ENCODE data around the gene CXCL12.

The CXCL12 gene

GRCh38 chr10:44373341-44373995 lies 11.4 kb downstream of the CXCL12 start:
- Histone ChIP-seq H3K4me3 (ENCODE audit: extremely low read depth, insufficient read depth, low read length, poor library complexity, severe bottlenecking) (no peak overlapping the region), H3K36me3 (ENCODE audit: control insufficient read depth, insufficient read depth, low read length) (no peaks in the 10 kb centered on the region), H3K4me1 (ENCODE audit: control insufficient read depth, insufficient read depth, low read length, poor library complexity, severe bottlenecking) (peaks cover 7% of the 10 kb centered on the region), H3K9me3 (ENCODE audit: control insufficient read depth, low read length) (no peaks in the 10 kb centered on the region), H3K27ac (ENCODE audit: low read depth, low read length, severe bottlenecking) (no peak overlapping the region)
- whole genome bisulfite sequencing, 2 experiments (ENCODE audit: insufficient coverage in 2 of 2) = 90 to 96% methylated on average over 27 of the region's 27 CpGs

GRCh38 chr10:44372181-44372580 lies 12.7 kb downstream of the CXCL12 start:
- H3K9me3 ChIP-seq (ENCODE audit: control insufficient read depth, low read length) = no peaks in the 10 kb centered on the region
- H3K27ac ChIP-seq (ENCODE audit: low read depth, low read length, severe bottlenecking) = no peak overlapping the region
- H3K4me3 ChIP-seq (ENCODE audit: extremely low read depth, insufficient read depth, low read length, poor library complexity, severe bottlenecking) = no peak overlapping the region
- WGBS, 2 experiments (ENCODE audit: insufficient coverage in 2 of 2) = 92 to 95% methylated on average over 4 to 5 of the region's 5 CpGs
- H3K4me1 ChIP-seq (ENCODE audit: control insufficient read depth, insufficient read depth, low read length, poor library complexity, severe bottlenecking) = peaks cover 7% of the 10 kb centered on the region
- no peaks in the 10 kb centered on the region for H3K36me3 ChIP-seq (ENCODE audit: control insufficient read depth, insufficient read depth, low read length)

GRCh38 chr10:44370731-44371248 lies 14.1 kb downstream of the CXCL12 start:
- WGBS, 2 experiments (ENCODE audit: insufficient coverage in 2 of 2) = 9 to 18% methylated on average over 5 to 9 of the region's 10 CpGs
- Histone ChIP-seq H3K9me3 (ENCODE audit: control insufficient read depth, low read length) (no peaks in the 10 kb centered on the region), H3K4me3 (ENCODE audit: extremely low read depth, insufficient read depth, low read length, poor library complexity, severe bottlenecking) (no peak overlapping the region), H3K36me3 (ENCODE audit: control insufficient read depth, insufficient read depth, low read length) (no peaks in the 10 kb centered on the region), H3K4me1 (ENCODE audit: control insufficient read depth, insufficient read depth, low read length, poor library complexity, severe bottlenecking) (peaks cover 7% of the 10 kb centered on the region), H3K27ac (ENCODE audit: low read depth, low read length, severe bottlenecking) (no peak overlapping the region)

- WGBS, 2 experiments (ENCODE audit: insufficient coverage in 2 of 2) = no CpG with 5 or more reads among the region's 1 CpG
- no peak overlapping the region for H3K4me3 ChIP-seq (ENCODE audit: extremely low read depth, insufficient read depth, low read length, poor library complexity, severe bottlenecking)
- peaks cover 7% of the 10 kb centered on the region for H3K4me1 ChIP-seq (ENCODE audit: control insufficient read depth, insufficient read depth, low read length, poor library complexity, severe bottlenecking)
- no peak overlapping the region for H3K27ac ChIP-seq (ENCODE audit: low read depth, low read length, severe bottlenecking)
- no peaks in the 10 kb centered on the region for H3K9me3 ChIP-seq (ENCODE audit: control insufficient read depth, low read length)
- H3K36me3 ChIP-seq (ENCODE audit: control insufficient read depth, insufficient read depth, low read length) = no peaks in the 10 kb centered on the region
These were observed 15.0 kb downstream of the CXCL12 start for GRCh38 chr10:44369854-44370253.

GRCh38 chr10:44369296-44369695 lies 15.6 kb downstream of the CXCL12 start:
- no peak overlapping the region for H3K4me3 ChIP-seq (ENCODE audit: extremely low read depth, insufficient read depth, low read length, poor library complexity, severe bottlenecking)
- H3K27ac ChIP-seq (ENCODE audit: low read depth, low read length, severe bottlenecking) = no peak overlapping the region
- H3K36me3 ChIP-seq (ENCODE audit: control insufficient read depth, insufficient read depth, low read length) = no peaks in the 10 kb centered on the region
- H3K4me1 ChIP-seq (ENCODE audit: control insufficient read depth, insufficient read depth, low read length, poor library complexity, severe bottlenecking) = peaks cover 7% of the 10 kb centered on the region
- H3K9me3 ChIP-seq (ENCODE audit: control insufficient read depth, low read length) = no peaks in the 10 kb centered on the region
- 100% methylated on average over 4 to 5 of the region's 6 CpGs for WGBS, 2 experiments (ENCODE audit: insufficient coverage in 2 of 2)

GRCh38 chr10:44368637-44369036 lies 16.3 kb downstream of the CXCL12 start:
- no peaks in the 10 kb centered on the region for H3K36me3 ChIP-seq (ENCODE audit: control insufficient read depth, insufficient read depth, low read length)
- 85 to 94% methylated on average over 4 to 5 of the region's 7 CpGs for WGBS, 2 experiments (ENCODE audit: insufficient coverage in 2 of 2)
- peaks cover 7% of the 10 kb centered on the region for H3K4me1 ChIP-seq (ENCODE audit: control insufficient read depth, insufficient read depth, low read length, poor library complexity, severe bottlenecking)
- no peaks in the 10 kb centered on the region for H3K9me3 ChIP-seq (ENCODE audit: control insufficient read depth, low read length)
- no peak overlapping the region for H3K4me3 ChIP-seq (ENCODE audit: extremely low read depth, insufficient read depth, low read length, poor library complexity, severe bottlenecking)
- no peak overlapping the region for H3K27ac ChIP-seq (ENCODE audit: low read depth, low read length, severe bottlenecking)

GRCh38 chr10:44366941-44367630 lies 17.8 kb downstream of the CXCL12 start:
- no peaks in the 10 kb centered on the region for H3K36me3 ChIP-seq (ENCODE audit: control insufficient read depth, insufficient read depth, low read length)
- H3K9me3 ChIP-seq (ENCODE audit: control insufficient read depth, low read length) = no peaks in the 10 kb centered on the region
- no peak overlapping the region for H3K27ac ChIP-seq (ENCODE audit: low read depth, low read length, severe bottlenecking)
- H3K4me1 ChIP-seq (ENCODE audit: control insufficient read depth, insufficient read depth, low read length, poor library complexity, severe bottlenecking) = peaks cover 7% of the 10 kb centered on the region
- no peak overlapping the region for H3K4me3 ChIP-seq (ENCODE audit: extremely low read depth, insufficient read depth, low read length, poor library complexity, severe bottlenecking)
- 94 to 96% methylated on average over 5 to 6 of the region's 6 CpGs for WGBS, 2 experiments (ENCODE audit: insufficient coverage in 2 of 2)

- no peaks in the 10 kb centered on the region for H3K4me1 ChIP-seq (ENCODE audit: control insufficient read depth, insufficient read depth, low read length, poor library complexity, severe bottlenecking)
- no peak overlapping the region for H3K27ac ChIP-seq (ENCODE audit: low read depth, low read length, severe bottlenecking)
- H3K9me3 ChIP-seq (ENCODE audit: control insufficient read depth, low read length) = no peaks in the 10 kb centered on the region
- 88 to 100% methylated on average over 1 of the region's 1 CpG for WGBS, 2 experiments (ENCODE audit: insufficient coverage in 2 of 2)
- no peaks in the 10 kb centered on the region for H3K36me3 ChIP-seq (ENCODE audit: control insufficient read depth, insufficient read depth, low read length)
- H3K4me3 ChIP-seq (ENCODE audit: extremely low read depth, insufficient read depth, low read length, poor library complexity, severe bottlenecking) = no peak overlapping the region
These were observed 20.3 kb downstream of the CXCL12 start for GRCh38 chr10:44364566-44364965.

- Histone ChIP-seq H3K4me1 (ENCODE audit: control insufficient read depth, insufficient read depth, low read length, poor library complexity, severe bottlenecking) (no peaks in the 10 kb centered on the region), H3K27ac (ENCODE audit: low read depth, low read length, severe bottlenecking) (no peak overlapping the region), H3K4me3 (ENCODE audit: extremely low read depth, insufficient read depth, low read length, poor library complexity, severe bottlenecking) (no peak overlapping the region), H3K36me3 (ENCODE audit: control insufficient read depth, insufficient read depth, low read length) (no peaks in the 10 kb centered on the region), H3K9me3 (ENCODE audit: control insufficient read depth, low read length) (no peaks in the 10 kb centered on the region)
- 89 to 100% methylated on average over 2 of the region's 2 CpGs for WGBS, 2 experiments (ENCODE audit: insufficient coverage in 2 of 2)
These were observed 21.2 kb downstream of the CXCL12 start for GRCh38 chr10:44363716-44364115.

- Histone ChIP-seq H3K4me1 (ENCODE audit: control insufficient read depth, insufficient read depth, low read length, poor library complexity, severe bottlenecking) (no peaks in the 10 kb centered on the region), H3K9me3 (ENCODE audit: control insufficient read depth, low read length) (no peaks in the 10 kb centered on the region), H3K36me3 (ENCODE audit: control insufficient read depth, insufficient read depth, low read length) (no peaks in the 10 kb centered on the region), H3K27ac (ENCODE audit: low read depth, low read length, severe bottlenecking) (no peak overlapping the region), H3K4me3 (ENCODE audit: extremely low read depth, insufficient read depth, low read length, poor library complexity, severe bottlenecking) (no peak overlapping the region)
- 66 to 78% methylated on average over 9 to 13 of the region's 13 CpGs for WGBS, 2 experiments (ENCODE audit: insufficient coverage in 2 of 2)
These were observed 21.8 kb downstream of the CXCL12 start for GRCh38 chr10:44362866-44363711.

Measured in mesodermal cell (in vitro differentiated cells).